Endothelial cell of umbilical vein (primary cell): ENCODE results near the gene GLI2. TPM values are rescaled to one million over a fixed set of nuclear protein-coding genes. Genes with fewer than 3 reads are reported as not detected.

Experiments
- BruUV-seq: library from RNA; stranded (reverse); fragments of 400-500 nt; replicated peaks from 2 replicates; lab custom pipeline; 2021; lab: Mats Ljungman, UMichigan
- CTCF ChIA-PET: fragments of 300-600, 350-600 bp; sonication (Branson Sonifier 250); formaldehyde crosslinking; loops from one replicate; lab custom pipeline; 2021; ENCODE audit warnings: antibody characterized with exemption, inconsistent platforms; lab: Charles Lee
- POLR2A ChIA-PET: fragments of 300-600, 350-600 bp; sonication (Branson Sonifier 250); formaldehyde crosslinking; loops from one replicate; lab custom pipeline; 2021; ENCODE audit warnings: antibody characterized with exemption, inconsistent platforms; lab: Charles Lee
- DNase-seq: peaks from one replicate; pipeline ENCODE4 v3.0.0-alpha.2; 2011; ENCODE audit warnings: low read depth, low spot score
- FAIRE-seq: peaks from 2 replicates; lab custom pipeline; 2011; peaks lifted over from hg19 to GRCh38; lab: Jason Lieb, UNC
- H2AFZ ChIP-seq: 2 replicates; pipeline ENCODE4 v1.6.0; 2012; ENCODE audit warnings: low read depth, low read length, control low read depth, inconsistent platforms
- H3K27ac ChIP-seq: 2 replicates; pipeline ENCODE4 v1.5.1; 2011; ENCODE audit warnings: low read depth, mild to moderate bottlenecking, control low read depth, low read length, moderate library complexity; ENCODE audit not compliant: insufficient read depth
- H3K27me3 ChIP-seq, 2 experiments: 2 replicates each; pipeline versions ENCODE4 v1.6.0 to v1.6.1; 2011; ENCODE audit warnings: low read length in 2 of 2, mixed read lengths in 1 of 2; ENCODE audit not compliant: control insufficient read depth in 2 of 2, insufficient read depth in 2 of 2
- H3K36me3 ChIP-seq, 2 experiments: 2 replicates in 1 of 2; 3 replicates in 1 of 2; pipeline ENCODE4 v1.5.1; 2011; ENCODE audit warnings: low read length in 2 of 2, mild to moderate bottlenecking in 1 of 2, moderate library complexity in 1 of 2; ENCODE audit not compliant: control insufficient read depth in 2 of 2, insufficient read depth in 2 of 2; ENCODE audit errors: extremely low read depth in 1 of 2
- H3K4me1 ChIP-seq: 3 replicates; pipeline ENCODE4 v1.5.1; 2011; ENCODE audit warnings: mild to moderate bottlenecking, low read length; ENCODE audit not compliant: control insufficient read depth, insufficient read depth; ENCODE audit errors: extremely low read depth
- H3K4me2 ChIP-seq: 2 replicates; pipeline ENCODE4 v1.6.1; 2011; ENCODE audit warnings: low read length, control low read depth, mixed read lengths; ENCODE audit not compliant: insufficient read depth
- H3K4me3 ChIP-seq, 3 experiments: fragments of 200-600 bp in 1 of 3; sonication (generic), shearing (Covaris generic) in 1 of 3; replicated peaks in 1 of 3; 2 replicates each; pipeline ENCODE4 v1.5.1; 2011 to 2016; ENCODE audit warnings: control low read depth in 3 of 3, low read length in 3 of 3, mild to moderate bottlenecking in 2 of 3, inconsistent platforms in 1 of 3, low read depth in 1 of 3, moderate library complexity in 1 of 3; ENCODE audit not compliant: insufficient read depth in 1 of 3
- H3K79me2 ChIP-seq: 2 replicates; pipeline ENCODE4 v1.6.0; 2012; ENCODE audit warnings: low read length, inconsistent platforms; ENCODE audit not compliant: control insufficient read depth, insufficient read depth
- H3K9ac ChIP-seq: replicated peaks from 2 replicates; pipeline ENCODE3; 2011; ENCODE audit warnings: low read length, control low read depth; ENCODE audit not compliant: insufficient read depth; ENCODE audit errors: extremely low read depth
- H3K9me1 ChIP-seq: replicated peaks from 3 replicates; pipeline ENCODE4 v1.6.0; 2011; ENCODE audit warnings: mild to moderate bottlenecking, low read length; ENCODE audit not compliant: control insufficient read depth, insufficient read depth; ENCODE audit errors: extremely low read depth
- H3K9me3 ChIP-seq: replicated peaks from 2 replicates; pipeline ENCODE4 v1.5.1; 2012; ENCODE audit warnings: low read length, inconsistent platforms; ENCODE audit not compliant: control insufficient read depth, insufficient read depth
- H4K20me1 ChIP-seq: replicated peaks from 2 replicates; pipeline ENCODE3; 2011; ENCODE audit warnings: mild to moderate bottlenecking, low read length; ENCODE audit not compliant: control insufficient read depth, insufficient read depth; ENCODE audit errors: extremely low read depth
- EZH2 ChIP-seq: IDR thresholded peaks from 2 replicates; pipeline ENCODE4 v1.6.1; 2012; ENCODE audit warnings: borderline replicate concordance, low read depth, mild to moderate bottlenecking, moderate library complexity, low read length, inconsistent platforms; ENCODE audit not compliant: severe bottlenecking
- GATA2 ChIP-seq: IDR thresholded peaks from 2 replicates; pipeline ENCODE4 v1.7.0; 2011; ENCODE audit warnings: low read depth, mild to moderate bottlenecking, moderate library complexity, mixed read lengths, low read length; ENCODE audit not compliant: insufficient read length, insufficient read depth
- MYC ChIP-seq: IDR thresholded peaks from one replicate; pipeline ENCODE4 v1.6.1; 2011; ENCODE audit warnings: mild to moderate bottlenecking, low read depth, low read length
- POLR2A ChIP-seq: IDR thresholded peaks from 2 replicates; pipeline ENCODE4 v1.6.1; 2012; ENCODE audit warnings: low read depth, mild to moderate bottlenecking, control low read depth, low read length
- POLR2AphosphoS5 ChIP-seq: IDR thresholded peaks from 2 replicates; pipeline ENCODE4 v1.6.1; 2012; ENCODE audit warnings: low read depth, mild to moderate bottlenecking, control low read depth, low read length, moderate library complexity; ENCODE audit not compliant: insufficient read depth
- dilution Hi-C: fragments of 300-500 bp; cut with MboI; formaldehyde crosslinking; loops from one replicate; pipeline ENCODE4 v1.15.0; 2019; ENCODE audit warnings: low sequenced_read_pairs; ENCODE audit not compliant: extremely low pct_ligation_motif_present
- intact Hi-C: fragments of 100-400 bp; cut with micrococcal nuclease; formaldehyde crosslinking; loops from one replicate; pipeline ENCODE4 v1.10.0; 2022
- polyA plus RNA-seq, 4 experiments: library from polyadenylated mRNA; depleted of rRNA in 3 of 4; stranded (reverse) in 3 of 4; unstranded in 1 of 4; fragments of >200 nt; gene quantifications; 2 replicates each; pipeline versions ENCODE4 v1.2.1 to v1.2.3, GENCODE V29; 2011 to 2012; ENCODE audit warnings: missing spikeins in 1 of 4
- total RNA-seq: library from RNA; stranded (reverse); gene quantifications from 2 replicates; pipeline ENCODE4 v1.2.3, GENCODE V29; 2021
- TF ChIP-seq, protein P1 (sequence below): IDR thresholded peaks from 2 replicates; pipeline ENCODE4 v1.6.1; 2011; ENCODE audit not compliant: insufficient read depth, insufficient read length
- TF ChIP-seq, protein P2 (sequence below), 2 donors: IDR thresholded peaks; 1 replicate in 1 of 2; 2 replicates in 1 of 2; pipeline ENCODE4 v1.5.1; 2011; ENCODE audit warnings: low read length in 2 of 2, mild to moderate bottlenecking in 2 of 2, moderate library complexity in 2 of 2, control low read depth in 1 of 2, inconsistent platforms in 1 of 2, low read depth in 1 of 2; ENCODE audit not compliant: insufficient read depth in 1 of 2; ENCODE audit errors: extremely low read depth in 1 of 2

The GLI2 gene
- total and polyA plus RNA-seq, 2 donors (not counting 3 experiments of a cell fraction or from before 2014, with no cell fraction given), result 0.13 TPM; not detected in 1

DNA sequence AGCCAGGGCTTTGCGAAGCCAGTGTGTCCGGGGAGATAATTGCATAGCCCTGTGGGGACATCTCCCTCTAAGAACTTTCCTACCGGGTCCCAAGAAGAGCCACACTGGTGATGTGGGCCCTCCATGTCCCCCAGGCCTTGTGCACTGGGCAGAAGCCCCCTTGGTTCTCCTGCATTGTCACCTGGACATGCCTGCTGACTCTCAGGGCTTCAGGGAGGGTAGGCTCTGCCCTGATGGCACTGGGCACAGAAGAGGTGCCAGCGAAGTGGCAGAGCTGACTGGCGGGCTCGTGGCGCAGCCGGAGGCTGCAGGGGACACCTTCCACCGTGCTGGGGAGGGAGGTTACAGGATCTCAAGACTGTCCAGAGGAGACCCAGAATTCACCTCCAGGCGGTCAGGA, 28.3 kb downstream of the GLI2 start:
- no peak overlapping the region for H2AFZ ChIP-seq
- no peaks in the 10 kb centered on the region for H3K9me3 ChIP-seq
- ChIA-PET POLR2A (no interaction called here), CTCF (no interaction called here)
- FAIRE-seq, result no peak
- no peaks in the 10 kb centered on the region for H3K9me1 ChIP-seq
- TF ChIP-seq POLR2AphosphoS5 (no peak), POLR2A (no peak), EZH2 (no peak), GATA2 (no peak), MYC (no peak)
- TF ChIP-seq, protein P1, sequence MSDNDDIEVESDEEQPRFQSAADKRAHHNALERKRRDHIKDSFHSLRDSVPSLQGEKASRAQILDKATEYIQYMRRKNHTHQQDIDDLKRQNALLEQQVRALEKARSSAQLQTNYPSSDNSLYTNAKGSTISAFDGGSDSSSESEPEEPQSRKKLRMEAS, result no peak
- TF ChIP-seq, protein P2, sequence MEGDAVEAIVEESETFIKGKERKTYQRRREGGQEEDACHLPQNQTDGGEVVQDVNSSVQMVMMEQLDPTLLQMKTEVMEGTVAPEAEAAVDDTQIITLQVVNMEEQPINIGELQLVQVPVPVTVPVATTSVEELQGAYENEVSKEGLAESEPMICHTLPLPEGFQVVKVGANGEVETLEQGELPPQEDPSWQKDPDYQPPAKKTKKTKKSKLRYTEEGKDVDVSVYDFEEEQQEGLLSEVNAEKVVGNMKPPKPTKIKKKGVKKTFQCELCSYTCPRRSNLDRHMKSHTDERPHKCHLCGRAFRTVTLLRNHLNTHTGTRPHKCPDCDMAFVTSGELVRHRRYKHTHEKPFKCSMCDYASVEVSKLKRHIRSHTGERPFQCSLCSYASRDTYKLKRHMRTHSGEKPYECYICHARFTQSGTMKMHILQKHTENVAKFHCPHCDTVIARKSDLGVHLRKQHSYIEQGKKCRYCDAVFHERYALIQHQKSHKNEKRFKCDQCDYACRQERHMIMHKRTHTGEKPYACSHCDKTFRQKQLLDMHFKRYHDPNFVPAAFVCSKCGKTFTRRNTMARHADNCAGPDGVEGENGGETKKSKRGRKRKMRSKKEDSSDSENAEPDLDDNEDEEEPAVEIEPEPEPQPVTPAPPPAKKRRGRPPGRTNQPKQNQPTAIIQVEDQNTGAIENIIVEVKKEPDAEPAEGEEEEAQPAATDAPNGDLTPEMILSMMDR (IDR thresholded peaks at IDR 0.05; ENCODE audit: extremely low read depth in 1 of 2, insufficient read depth in 1 of 2, low read depth in 1 of 2, low read length in 2 of 2), result no peak
- no peaks in the 10 kb centered on the region for H3K27me3 ChIP-seq
- no peak overlapping the region for H3K9ac ChIP-seq
- no peaks in the 10 kb centered on the region for H3K36me3 ChIP-seq
- no peak overlapping the region for H3K4me2 ChIP-seq
- dilution Hi-C loops (no loop called here), intact Hi-C loops (no loop called here)
- DNase-seq, result no peak
- H3K79me2 ChIP-seq, result no peaks in the 10 kb centered on the region
- no peak overlapping the region for H3K4me3 ChIP-seq
- no TSS peak for BruUV-seq
- H3K4me1 ChIP-seq, result peaks cover 15% of the 10 kb centered on the region
- no peaks in the 10 kb centered on the region for H4K20me1 ChIP-seq
- H3K27ac ChIP-seq, result no peak overlapping the region
